ENCODE results near the gene TGFBR1.

DNA sequence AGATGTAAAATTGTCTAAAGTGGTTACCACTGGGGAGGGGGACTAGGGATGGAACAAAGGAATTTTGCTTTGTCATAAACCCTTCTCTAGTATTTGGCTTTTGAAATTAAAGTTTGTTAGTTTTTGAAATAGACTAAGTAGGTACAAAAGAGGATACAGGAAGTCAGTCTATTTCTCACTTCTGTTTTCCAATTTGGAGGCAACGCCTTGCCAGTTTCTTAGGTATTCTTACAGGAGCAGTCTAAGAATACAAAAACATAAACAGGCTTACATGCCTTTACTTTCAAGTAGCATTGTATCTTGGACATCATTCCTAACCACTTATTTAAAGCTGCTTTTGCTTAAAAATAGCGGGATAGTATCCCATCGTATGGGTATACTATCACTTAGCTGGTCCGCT is 82.4 kb downstream of the TGFBR1 start:
- TF ChIP-seq, protein P1, sequence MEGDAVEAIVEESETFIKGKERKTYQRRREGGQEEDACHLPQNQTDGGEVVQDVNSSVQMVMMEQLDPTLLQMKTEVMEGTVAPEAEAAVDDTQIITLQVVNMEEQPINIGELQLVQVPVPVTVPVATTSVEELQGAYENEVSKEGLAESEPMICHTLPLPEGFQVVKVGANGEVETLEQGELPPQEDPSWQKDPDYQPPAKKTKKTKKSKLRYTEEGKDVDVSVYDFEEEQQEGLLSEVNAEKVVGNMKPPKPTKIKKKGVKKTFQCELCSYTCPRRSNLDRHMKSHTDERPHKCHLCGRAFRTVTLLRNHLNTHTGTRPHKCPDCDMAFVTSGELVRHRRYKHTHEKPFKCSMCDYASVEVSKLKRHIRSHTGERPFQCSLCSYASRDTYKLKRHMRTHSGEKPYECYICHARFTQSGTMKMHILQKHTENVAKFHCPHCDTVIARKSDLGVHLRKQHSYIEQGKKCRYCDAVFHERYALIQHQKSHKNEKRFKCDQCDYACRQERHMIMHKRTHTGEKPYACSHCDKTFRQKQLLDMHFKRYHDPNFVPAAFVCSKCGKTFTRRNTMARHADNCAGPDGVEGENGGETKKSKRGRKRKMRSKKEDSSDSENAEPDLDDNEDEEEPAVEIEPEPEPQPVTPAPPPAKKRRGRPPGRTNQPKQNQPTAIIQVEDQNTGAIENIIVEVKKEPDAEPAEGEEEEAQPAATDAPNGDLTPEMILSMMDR (IDR thresholded peaks at IDR 0.05; ENCODE audit: borderline replicate concordance, extremely low read depth, low read length, poor library complexity, severe bottlenecking): no peak
- no peak for TF ChIP-seq EZH2 (IDR thresholded peaks at IDR 0.05; ENCODE audit: borderline replicate concordance, low read depth, low read length, severe bottlenecking)
